Smooth muscle cell (in vitro differentiated cells): ENCODE data around the gene MICB. TPM values are rescaled to one million over a fixed set of nuclear protein-coding genes. Genes with fewer than 3 reads are reported as not detected.

Source experiments
- DNase-seq: peaks from one replicate; lab custom pipeline; 2025; ENCODE audit not compliant: unreplicated experiment; lab: John Stamatoyannopoulos, UW
- H2AFZ ChIP-seq: fragments of 200-600 bp; sonication (generic); 2 replicates; pipeline ENCODE4 v1.6.0; 2016; ENCODE audit warnings: antibody characterized with exemption, low read depth, mild to moderate bottlenecking
- H3F3A ChIP-seq: fragments of 200-600 bp; sonication (generic); 2 replicates; pipeline ENCODE4 v1.6.0; 2017; ENCODE audit warnings: antibody characterized with exemption, low read depth
- H3K27ac ChIP-seq: fragments of 200-600 bp; sonication (generic); 2 replicates; pipeline ENCODE4 v1.5.1; 2016; ENCODE audit warnings: low read depth, mild to moderate bottlenecking
- H3K27me3 ChIP-seq: fragments of 200-600 bp; sonication (generic); 2 replicates; pipeline ENCODE4 v1.6.1; 2016; ENCODE audit warnings: low read depth, mild to moderate bottlenecking
- H3K36me3 ChIP-seq: fragments of 200-600 bp; sonication (generic); 2 replicates; pipeline ENCODE4 v1.5.1; 2016; ENCODE audit warnings: low read depth
- H3K4me1 ChIP-seq: fragments of 200-600 bp; sonication (generic); 2 replicates; pipeline ENCODE4 v1.5.1; 2016; ENCODE audit warnings: low read depth
- H3K4me2 ChIP-seq: fragments of 200-600 bp; sonication (generic); 2 replicates; pipeline ENCODE4 v1.6.0; 2016; ENCODE audit warnings: mild to moderate bottlenecking
- H3K4me3 ChIP-seq: fragments of 200-600 bp; sonication (generic); 2 replicates; pipeline ENCODE4 v1.5.1; 2016; ENCODE audit warnings: mild to moderate bottlenecking
- H3K79me2 ChIP-seq: fragments of 200-600 bp; sonication (generic); 2 replicates; pipeline ENCODE4 v1.6.0; 2016; ENCODE audit warnings: low read depth, mild to moderate bottlenecking
- H3K9ac ChIP-seq: fragments of 200-600 bp; sonication (generic); 2 replicates; pipeline ENCODE4 v1.6.0; 2016; ENCODE audit warnings: low read depth
- H3K9me3 ChIP-seq: fragments of 200-600 bp; sonication (generic); replicated peaks from 2 replicates; pipeline ENCODE4 v1.5.1; 2016; ENCODE audit warnings: low read depth
- H4K20me1 ChIP-seq: fragments of 200-600 bp; sonication (generic); 2 replicates; pipeline ENCODE4 v1.6.0; 2016; ENCODE audit warnings: low read depth
- CTCF ChIP-seq: fragments of 200-600 bp; sonication (generic); IDR thresholded peaks from 2 replicates; pipeline ENCODE4 v1.5.1; 2017; ENCODE audit warnings: borderline replicate concordance, mild to moderate bottlenecking, antibody characterized with exemption; ENCODE audit not compliant: insufficient read depth, poor library complexity, severe bottlenecking
- WGBS: methylation state at CpG from one replicate; pipeline ENCODE4 v1.1.7; 2016; ENCODE audit warnings: low lambda C conversion rate; 5-methylcytosine and 5-hydroxymethylcytosine counted together
- polyA plus RNA-seq: library from polyadenylated mRNA; unstranded; fragments of >200 nt; fragmentation: Nextera tagmentation; extraction: Ambion mirVana; gene quantifications from 2 replicates; pipeline ENCODE4 v1.2.1, GENCODE V29; 2016
- total RNA-seq: library from RNA; depleted of rRNA; stranded (reverse); fragments of >200 nt; gene quantifications from 2 replicates; pipeline ENCODE4 v1.2.3, GENCODE V29; 2014

Gene MICB
- total and polyA plus RNA-seq, 2 experiments from 2014 or later: 2.4 to 2.9 TPM

GRCh38 chr6:31541059-31541657, 43.2 kb downstream of the MICB start:
- peaks cover 63% of the 10 kb centered on the region for H3K79me2 ChIP-seq
- H3K9ac ChIP-seq: peak overlapping the region; percentile 95
- no peak for TF ChIP-seq CTCF
- DNase-seq: no peak
- peaks cover 17% of the 10 kb centered on the region for H3F3A ChIP-seq
- WGBS: under 1% methylated on average over 21 of the region's 21 CpGs
- H3K9me3 ChIP-seq: no peaks in the 10 kb centered on the region
- no peaks in the 10 kb centered on the region for H3K27me3 ChIP-seq
- peaks cover 53% of the 10 kb centered on the region for H4K20me1 ChIP-seq
- no peak overlapping the region for H2AFZ ChIP-seq
- peaks cover 20% of the 10 kb centered on the region for H3K4me1 ChIP-seq
- H3K27ac ChIP-seq: peak overlapping the region; percentile 90
- peak overlapping the region; percentile 93 for H3K4me3 ChIP-seq
- peaks cover 2% of the 10 kb centered on the region for H3K36me3 ChIP-seq
- peak overlapping the region; percentile 99 for H3K4me2 ChIP-seq

GRCh38 chr6:31541658-31542521, 43.9 kb downstream of the MICB start, which contains the start of gene DDX39B:
TSS of gene DDX39B (minus strand) at chr6:31542003. CDS start at chr6:31540532, 1,471 bp downstream.
- peak within 1 kb of the TSS; percentile 90 for H3K27ac ChIP-seq
- H3K27me3 ChIP-seq: no peaks in the 10 kb centered on the region
- peaks cover 20% of the 10 kb centered on the region for H3K4me1 ChIP-seq
- peak within 1 kb of the TSS; percentile 99 for H3K4me2 ChIP-seq
- H2AFZ ChIP-seq: peak within 1 kb of the TSS; percentile 86
- no peaks in the 10 kb centered on the region for H3K9me3 ChIP-seq
- peak within 1 kb of the TSS; percentile 93 for H3K4me3 ChIP-seq
- peaks cover 46% of the 10 kb centered on the region for H4K20me1 ChIP-seq
- H3K9ac ChIP-seq: peak within 1 kb of the TSS; percentile 95
- peaks cover 19% of the 10 kb centered on the region for H3F3A ChIP-seq
- no peaks in the 10 kb centered on the region for H3K36me3 ChIP-seq
- H3K79me2 ChIP-seq: peaks cover 55% of the 10 kb centered on the region
- no peak for TF ChIP-seq CTCF
- peak; percentile 67 for DNase-seq
- under 1% methylated on average over 43 of the region's 43 CpGs for WGBS

- Histone ChIP-seq H4K20me1 (peaks cover 28% of the 10 kb centered on the region), H3K9me3 (no peaks in the 10 kb centered on the region), H3K4me2 (no peak overlapping the region), H3K27ac (no peak overlapping the region), H2AFZ (no peak overlapping the region), H3K4me3 (no peak overlapping the region), H3K4me1 (peaks cover 30% of the 10 kb centered on the region), H3K27me3 (no peaks in the 10 kb centered on the region), H3K79me2 (peaks cover 50% of the 10 kb centered on the region), H3K9ac (no peak overlapping the region), H3K36me3 (no peaks in the 10 kb centered on the region), H3F3A (peaks cover 21% of the 10 kb centered on the region)
- DNase-seq: no peak
- no peak for TF ChIP-seq CTCF
- WGBS: 93% methylated on average over 6 of the region's 6 CpGs
These were observed 45.7 kb downstream of the MICB start for GRCh38 chr6:31543639-31544038.
